Smooth muscle cell (in vitro differentiated cells): Measurements from ENCODE around the gene C17orf50. TPM values are rescaled to one million over a fixed set of nuclear protein-coding genes. Genes with fewer than 3 reads are reported as not detected.

Source experiments
- DNase-seq: peaks from one replicate; lab custom pipeline; 2025; ENCODE audit not compliant: unreplicated experiment; lab: John Stamatoyannopoulos, UW
- H2AFZ ChIP-seq: fragments of 200-600 bp; sonication (generic); 2 replicates; pipeline ENCODE4 v1.6.0; 2016; ENCODE audit warnings: antibody characterized with exemption, low read depth, mild to moderate bottlenecking
- H3F3A ChIP-seq: fragments of 200-600 bp; sonication (generic); 2 replicates; pipeline ENCODE4 v1.6.0; 2017; ENCODE audit warnings: antibody characterized with exemption, low read depth
- H3K27ac ChIP-seq: fragments of 200-600 bp; sonication (generic); 2 replicates; pipeline ENCODE4 v1.5.1; 2016; ENCODE audit warnings: low read depth, mild to moderate bottlenecking
- H3K27me3 ChIP-seq: fragments of 200-600 bp; sonication (generic); 2 replicates; pipeline ENCODE4 v1.6.1; 2016; ENCODE audit warnings: low read depth, mild to moderate bottlenecking
- H3K36me3 ChIP-seq: fragments of 200-600 bp; sonication (generic); 2 replicates; pipeline ENCODE4 v1.5.1; 2016; ENCODE audit warnings: low read depth
- H3K4me1 ChIP-seq: fragments of 200-600 bp; sonication (generic); 2 replicates; pipeline ENCODE4 v1.5.1; 2016; ENCODE audit warnings: low read depth
- H3K4me2 ChIP-seq: fragments of 200-600 bp; sonication (generic); 2 replicates; pipeline ENCODE4 v1.6.0; 2016; ENCODE audit warnings: mild to moderate bottlenecking
- H3K4me3 ChIP-seq: fragments of 200-600 bp; sonication (generic); 2 replicates; pipeline ENCODE4 v1.5.1; 2016; ENCODE audit warnings: mild to moderate bottlenecking
- H3K79me2 ChIP-seq: fragments of 200-600 bp; sonication (generic); 2 replicates; pipeline ENCODE4 v1.6.0; 2016; ENCODE audit warnings: low read depth, mild to moderate bottlenecking
- H3K9ac ChIP-seq: fragments of 200-600 bp; sonication (generic); 2 replicates; pipeline ENCODE4 v1.6.0; 2016; ENCODE audit warnings: low read depth
- H3K9me3 ChIP-seq: fragments of 200-600 bp; sonication (generic); replicated peaks from 2 replicates; pipeline ENCODE4 v1.5.1; 2016; ENCODE audit warnings: low read depth
- H4K20me1 ChIP-seq: fragments of 200-600 bp; sonication (generic); 2 replicates; pipeline ENCODE4 v1.6.0; 2016; ENCODE audit warnings: low read depth
- WGBS: methylation state at CpG from one replicate; pipeline ENCODE4 v1.1.7; 2016; ENCODE audit warnings: low lambda C conversion rate; 5-methylcytosine and 5-hydroxymethylcytosine counted together
- polyA plus RNA-seq: library from polyadenylated mRNA; unstranded; fragments of >200 nt; fragmentation: Nextera tagmentation; extraction: Ambion mirVana; gene quantifications from 2 replicates; pipeline ENCODE4 v1.2.1, GENCODE V29; 2016
- total RNA-seq: library from RNA; depleted of rRNA; stranded (reverse); fragments of >200 nt; gene quantifications from 2 replicates; pipeline ENCODE4 v1.2.3, GENCODE V29; 2014
- TF ChIP-seq, protein P1 (sequence below): fragments of 200-600 bp; sonication (generic); IDR thresholded peaks from 2 replicates; pipeline ENCODE4 v1.5.1; 2017; ENCODE audit warnings: borderline replicate concordance, mild to moderate bottlenecking, antibody characterized with exemption; ENCODE audit not compliant: insufficient read depth, poor library complexity, severe bottlenecking

The C17orf50 gene
- total and polyA plus RNA-seq, 2 experiments from 2014 or later: 0.33 TPM; not detected in 1

DNA sequence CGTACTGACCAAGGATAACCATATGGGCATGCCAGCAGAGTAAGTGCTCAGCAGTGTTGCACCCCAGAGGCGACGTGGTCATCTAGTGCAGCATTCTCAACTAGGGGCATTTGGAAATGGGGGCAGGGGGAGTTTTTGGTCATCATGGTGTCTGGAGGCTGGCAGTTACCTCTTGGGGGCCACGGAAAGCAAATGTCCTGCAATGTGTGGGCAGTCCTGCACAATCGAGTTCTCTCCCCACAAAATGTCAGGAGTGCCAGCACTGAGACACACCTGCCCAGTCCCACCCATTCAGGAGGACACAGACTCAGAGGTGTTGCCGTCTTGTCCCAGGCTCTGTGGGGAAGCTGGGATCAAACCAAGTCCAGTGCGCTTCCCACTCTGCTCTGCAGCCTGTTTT is 26.3 kb upstream of the C17orf50 start:
- WGBS: 97% methylated on average over 7 of the region's 7 CpGs

DNA sequence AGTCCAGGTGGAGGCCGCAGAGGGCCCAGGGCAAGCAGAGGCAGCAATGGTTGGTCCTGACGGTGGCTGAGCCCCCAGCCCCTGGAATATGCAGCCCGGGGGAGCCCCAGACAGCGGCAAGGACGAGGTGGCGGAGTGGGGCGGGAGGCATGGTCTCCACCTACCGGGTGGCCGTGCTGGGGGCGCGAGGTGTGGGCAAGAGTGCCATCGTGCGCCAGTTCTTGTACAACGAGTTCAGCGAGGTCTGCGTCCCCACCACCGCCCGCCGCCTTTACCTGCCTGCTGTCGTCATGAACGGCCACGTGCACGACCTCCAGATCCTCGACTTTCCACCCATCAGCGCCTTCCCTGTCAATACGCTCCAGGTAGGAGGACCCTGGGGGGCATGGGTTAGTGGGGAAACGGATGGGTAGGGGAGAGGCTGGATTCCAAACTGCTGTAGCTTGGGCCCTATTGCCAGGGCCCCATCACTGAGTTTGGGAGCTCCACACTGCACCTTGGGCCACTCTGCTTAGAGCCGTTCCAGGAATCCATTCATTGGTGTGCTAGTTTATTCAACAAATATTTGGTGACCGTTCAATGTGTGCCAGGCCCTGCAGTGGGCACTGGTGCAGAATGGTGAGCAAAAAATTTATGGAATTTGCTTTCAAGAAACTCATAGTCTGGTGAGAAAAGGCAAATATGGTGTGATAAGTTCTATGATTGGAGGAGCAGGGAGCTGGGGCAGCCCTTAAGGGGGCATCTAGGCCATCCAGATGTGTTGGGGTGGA is 25.5 kb upstream of the C17orf50 start:
- no peak overlapping the region for H3K4me3 ChIP-seq
- TF ChIP-seq, protein P1, sequence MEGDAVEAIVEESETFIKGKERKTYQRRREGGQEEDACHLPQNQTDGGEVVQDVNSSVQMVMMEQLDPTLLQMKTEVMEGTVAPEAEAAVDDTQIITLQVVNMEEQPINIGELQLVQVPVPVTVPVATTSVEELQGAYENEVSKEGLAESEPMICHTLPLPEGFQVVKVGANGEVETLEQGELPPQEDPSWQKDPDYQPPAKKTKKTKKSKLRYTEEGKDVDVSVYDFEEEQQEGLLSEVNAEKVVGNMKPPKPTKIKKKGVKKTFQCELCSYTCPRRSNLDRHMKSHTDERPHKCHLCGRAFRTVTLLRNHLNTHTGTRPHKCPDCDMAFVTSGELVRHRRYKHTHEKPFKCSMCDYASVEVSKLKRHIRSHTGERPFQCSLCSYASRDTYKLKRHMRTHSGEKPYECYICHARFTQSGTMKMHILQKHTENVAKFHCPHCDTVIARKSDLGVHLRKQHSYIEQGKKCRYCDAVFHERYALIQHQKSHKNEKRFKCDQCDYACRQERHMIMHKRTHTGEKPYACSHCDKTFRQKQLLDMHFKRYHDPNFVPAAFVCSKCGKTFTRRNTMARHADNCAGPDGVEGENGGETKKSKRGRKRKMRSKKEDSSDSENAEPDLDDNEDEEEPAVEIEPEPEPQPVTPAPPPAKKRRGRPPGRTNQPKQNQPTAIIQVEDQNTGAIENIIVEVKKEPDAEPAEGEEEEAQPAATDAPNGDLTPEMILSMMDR: no peak
- no peaks in the 10 kb centered on the region for H3K36me3 ChIP-seq
- no peaks in the 10 kb centered on the region for H3K79me2 ChIP-seq
- no peaks in the 10 kb centered on the region for H4K20me1 ChIP-seq
- H2AFZ ChIP-seq: no peak overlapping the region
- peaks cover 8% of the 10 kb centered on the region for H3K4me1 ChIP-seq
- no peak overlapping the region for H3K27ac ChIP-seq
- no peak overlapping the region for H3K4me2 ChIP-seq
- no peaks in the 10 kb centered on the region for H3F3A ChIP-seq
- no peak for DNase-seq
- no peaks in the 10 kb centered on the region for H3K9me3 ChIP-seq
- H3K9ac ChIP-seq: no peak overlapping the region
- H3K27me3 ChIP-seq: no peaks in the 10 kb centered on the region
- 96% methylated on average over 29 of the region's 29 CpGs for WGBS

More for the DNA sequence above, 26.3 kb upstream of the C17orf50 start:
- no peak overlapping the region for H3K9ac ChIP-seq
- H3K4me3 ChIP-seq: no peak overlapping the region
- TF ChIP-seq, protein P1: no peak
- peaks cover 14% of the 10 kb centered on the region for H3K4me1 ChIP-seq
- no peaks in the 10 kb centered on the region for H3K27me3 ChIP-seq
- H3F3A ChIP-seq: no peaks in the 10 kb centered on the region
- DNase-seq: no peak
- no peaks in the 10 kb centered on the region for H3K9me3 ChIP-seq
- no peak overlapping the region for H3K4me2 ChIP-seq
- H3K36me3 ChIP-seq: no peaks in the 10 kb centered on the region
- H3K27ac ChIP-seq: no peak overlapping the region
- H4K20me1 ChIP-seq: no peaks in the 10 kb centered on the region
- no peaks in the 10 kb centered on the region for H3K79me2 ChIP-seq
- no peak overlapping the region for H2AFZ ChIP-seq

DNA sequence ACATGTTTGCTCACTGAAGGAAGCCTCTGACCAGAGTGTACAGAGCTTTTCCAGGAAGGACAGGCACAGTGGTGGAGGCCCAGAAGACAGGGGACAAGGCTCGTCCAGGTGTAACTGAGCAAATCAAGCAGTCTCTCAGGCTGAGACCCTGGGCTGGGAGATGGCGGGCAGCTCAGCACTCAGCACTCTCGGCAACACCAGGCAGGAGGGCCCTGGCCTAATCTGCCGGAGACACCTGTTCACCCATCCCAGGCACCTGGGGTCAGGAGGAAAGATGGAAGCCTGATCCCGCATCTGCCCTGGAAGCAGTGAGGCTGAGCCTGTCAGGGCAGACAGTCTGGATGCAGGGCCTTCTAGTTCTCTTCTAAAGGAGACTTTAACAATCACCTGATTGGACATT is 24.5 kb upstream of the C17orf50 start:
- no peak for DNase-seq
- Histone ChIP-seq H3K36me3 (no peaks in the 10 kb centered on the region), H4K20me1 (no peaks in the 10 kb centered on the region), H3K4me2 (no peak overlapping the region), H3F3A (no peaks in the 10 kb centered on the region), H3K4me3 (no peak overlapping the region), H3K27me3 (peaks cover 6% of the 10 kb centered on the region), H3K9ac (no peak overlapping the region), H3K4me1 (peaks cover 1% of the 10 kb centered on the region), H3K9me3 (no peaks in the 10 kb centered on the region), H3K27ac (no peak overlapping the region), H2AFZ (no peak overlapping the region), H3K79me2 (no peaks in the 10 kb centered on the region)
- TF ChIP-seq, protein P1: no peak
- 98% methylated on average over 5 of the region's 5 CpGs for WGBS
